GM20431 (cell line): ENCODE measurements around the gene KIF2C.
"Not testable (repeated sequence)": the region's sequence is repeated elsewhere in the genome, so short reads cannot be mapped to it uniquely, and the experiment has no call there.

Experiments used
- in situ Hi-C: fragments of 300-500 bp; cut with MseI, MboI; formaldehyde crosslinking; loops from one replicate; pipeline ENCODE4 v1.15.0; 2020; ENCODE audit warnings: low sequenced_read_pairs; ENCODE audit not compliant: unreplicated experiment

The KIF2C gene

DNA sequence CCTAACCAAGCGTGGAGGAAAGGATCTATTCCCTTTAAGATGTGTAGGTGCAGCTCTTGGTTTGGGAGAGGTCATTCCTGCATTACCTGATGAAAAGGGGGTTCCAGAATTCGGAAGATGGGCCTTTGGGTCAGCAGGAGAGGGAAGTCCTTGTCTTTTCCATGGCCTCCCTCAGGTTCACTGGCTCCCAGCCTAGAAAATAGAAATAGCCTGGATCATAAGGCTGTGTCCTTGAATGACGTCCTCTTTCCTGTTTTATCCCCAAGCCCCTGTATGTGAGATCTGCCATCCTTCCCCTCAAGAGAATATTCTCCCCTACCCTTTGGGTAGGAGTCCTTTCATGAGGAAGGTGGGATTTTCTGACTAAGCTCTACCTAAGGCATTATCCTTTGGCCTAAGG is 21.2 kb downstream of the KIF2C start:
- in situ Hi-C loops = no loop called here

DNA sequence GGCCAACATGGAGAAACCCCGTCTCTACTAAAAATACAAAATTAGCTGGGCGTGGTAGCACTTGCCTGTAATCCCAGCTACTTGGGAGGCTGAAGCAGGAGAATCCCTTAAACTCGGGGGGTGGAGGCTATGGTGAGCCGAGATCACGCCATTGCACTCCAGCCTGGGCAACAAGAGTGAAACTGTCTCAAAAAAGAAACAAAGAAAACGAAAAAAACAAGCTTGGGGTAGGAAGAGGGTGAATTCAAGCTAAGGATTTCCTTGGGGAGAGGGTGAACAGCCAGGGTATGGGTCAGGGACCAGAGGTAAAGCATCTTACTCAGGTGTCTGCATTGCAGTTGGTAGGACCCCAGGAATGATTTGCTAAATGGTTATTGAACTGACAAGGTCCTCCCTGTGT is 26.8 kb downstream of the KIF2C start:
- in situ Hi-C loops = not testable (repeated sequence)

DNA sequence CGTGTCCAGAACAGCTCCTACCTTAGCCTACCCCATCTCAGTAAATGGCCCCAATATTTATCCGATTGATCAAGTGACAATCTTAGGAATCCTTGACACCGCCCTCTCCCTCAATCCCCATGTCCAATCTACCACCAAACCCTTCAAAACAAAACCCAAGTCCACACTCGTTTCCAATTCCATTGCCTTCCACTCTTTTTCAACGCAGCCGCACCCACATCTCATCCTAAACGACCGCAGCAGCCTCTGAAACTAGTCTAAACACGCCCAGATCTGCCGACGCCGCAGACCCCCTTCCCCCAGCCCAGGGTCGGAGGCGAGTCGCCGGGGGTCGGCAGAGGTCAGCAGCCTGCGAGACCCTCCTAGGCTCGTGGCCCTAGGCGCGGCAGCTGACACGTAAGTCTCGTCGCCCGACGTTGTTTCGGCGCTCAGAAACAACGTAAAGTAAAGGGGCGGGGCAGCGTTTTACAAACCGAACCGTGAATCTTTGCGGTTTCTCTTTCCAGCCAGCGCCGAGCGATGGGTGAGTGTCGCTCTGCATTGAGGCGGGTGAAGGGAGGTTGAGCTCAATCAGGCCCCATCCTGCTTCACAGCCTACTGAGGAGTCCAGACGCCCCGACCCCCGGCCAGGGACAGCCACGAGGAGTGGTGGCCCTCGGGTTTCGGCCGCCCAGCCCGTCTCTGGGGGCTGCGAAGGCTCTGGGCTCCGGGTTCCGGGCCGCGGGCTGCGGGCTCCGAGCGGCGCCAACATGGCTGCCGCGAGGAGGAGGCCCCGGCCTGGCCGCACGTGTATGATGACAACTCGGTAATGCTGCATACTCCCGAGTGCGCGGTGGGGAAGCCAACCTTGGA is 35.7 kb downstream of the KIF2C start, which contains the start of gene RPS8:
TSS of gene RPS8 (plus strand) at position 463 of the 852 bp plus-strand sequence. CDS start at position 520, 57 bp downstream.
- in situ Hi-C loops = no loop called here

GRCh38 chr1:44775930-44776729 is 36.5 kb downstream of the KIF2C start:
- in situ Hi-C loops = no loop called here

DNA sequence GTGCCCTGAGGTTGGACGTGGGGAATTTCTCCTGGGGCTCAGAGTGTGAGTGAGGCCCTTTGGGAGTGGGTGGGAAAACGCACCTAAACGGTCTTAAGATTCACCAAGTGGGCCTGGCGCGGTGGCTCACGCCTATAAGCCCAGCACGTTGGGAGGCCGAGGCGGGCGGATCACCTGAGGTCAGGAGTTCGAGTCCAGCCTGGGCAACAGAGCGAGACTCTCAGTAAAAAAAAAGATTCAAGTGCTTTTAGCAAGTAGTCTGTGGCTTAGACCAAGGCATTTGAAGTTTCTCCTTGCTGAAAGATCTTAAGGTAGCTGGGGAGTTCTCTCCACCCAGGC is 37.1 kb downstream of the KIF2C start:
- in situ Hi-C loops = no loop called here

DNA sequence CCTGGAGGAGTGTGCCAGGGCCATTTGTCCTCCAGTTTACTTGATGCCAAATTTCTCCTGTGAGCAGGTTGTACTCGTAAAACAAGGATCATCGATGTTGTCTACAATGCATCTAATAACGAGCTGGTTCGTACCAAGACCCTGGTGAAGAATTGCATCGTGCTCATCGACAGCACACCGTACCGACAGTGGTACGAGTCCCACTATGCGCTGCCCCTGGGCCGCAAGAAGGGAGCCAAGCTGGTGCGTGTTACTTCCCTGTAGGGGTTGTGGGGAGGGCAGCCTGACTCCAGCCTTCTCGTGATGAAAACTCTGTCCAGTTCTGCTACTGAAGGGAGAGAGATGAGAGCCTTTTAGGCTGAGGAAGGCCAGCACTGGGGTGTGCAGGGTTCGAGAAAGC is 37.9 kb downstream of the KIF2C start:
- in situ Hi-C loops = no loop called here

DNA sequence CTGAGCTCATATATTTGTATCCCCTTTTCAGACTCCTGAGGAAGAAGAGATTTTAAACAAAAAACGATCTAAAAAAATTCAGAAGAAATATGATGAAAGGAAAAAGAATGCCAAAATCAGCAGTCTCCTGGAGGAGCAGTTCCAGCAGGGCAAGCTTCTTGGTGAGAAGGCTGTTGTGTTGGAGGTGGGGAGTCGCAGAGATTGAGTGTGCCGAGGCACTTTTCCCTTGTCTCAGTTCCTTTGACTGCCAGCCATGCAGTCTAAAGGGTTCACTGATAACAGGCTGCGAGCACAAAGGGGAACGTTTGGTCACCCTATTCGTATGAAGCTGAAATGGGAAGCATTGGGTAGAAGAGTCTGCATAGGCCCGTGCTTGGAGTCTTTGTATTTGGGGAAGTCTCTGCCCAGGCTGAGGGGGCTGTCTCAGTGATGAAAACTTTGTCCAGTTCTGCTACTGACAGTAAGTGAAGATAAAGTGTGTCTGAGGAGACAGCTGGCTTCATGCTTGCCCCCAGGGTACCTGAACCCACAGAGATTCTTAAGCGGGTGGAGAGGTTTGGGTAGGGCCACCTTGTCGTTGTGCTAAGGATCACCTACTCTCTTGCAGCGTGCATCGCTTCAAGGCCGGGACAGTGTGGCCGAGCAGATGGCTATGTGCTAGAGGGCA is 38.5 kb downstream of the KIF2C start:
- in situ Hi-C loops = no loop called here

DNA sequence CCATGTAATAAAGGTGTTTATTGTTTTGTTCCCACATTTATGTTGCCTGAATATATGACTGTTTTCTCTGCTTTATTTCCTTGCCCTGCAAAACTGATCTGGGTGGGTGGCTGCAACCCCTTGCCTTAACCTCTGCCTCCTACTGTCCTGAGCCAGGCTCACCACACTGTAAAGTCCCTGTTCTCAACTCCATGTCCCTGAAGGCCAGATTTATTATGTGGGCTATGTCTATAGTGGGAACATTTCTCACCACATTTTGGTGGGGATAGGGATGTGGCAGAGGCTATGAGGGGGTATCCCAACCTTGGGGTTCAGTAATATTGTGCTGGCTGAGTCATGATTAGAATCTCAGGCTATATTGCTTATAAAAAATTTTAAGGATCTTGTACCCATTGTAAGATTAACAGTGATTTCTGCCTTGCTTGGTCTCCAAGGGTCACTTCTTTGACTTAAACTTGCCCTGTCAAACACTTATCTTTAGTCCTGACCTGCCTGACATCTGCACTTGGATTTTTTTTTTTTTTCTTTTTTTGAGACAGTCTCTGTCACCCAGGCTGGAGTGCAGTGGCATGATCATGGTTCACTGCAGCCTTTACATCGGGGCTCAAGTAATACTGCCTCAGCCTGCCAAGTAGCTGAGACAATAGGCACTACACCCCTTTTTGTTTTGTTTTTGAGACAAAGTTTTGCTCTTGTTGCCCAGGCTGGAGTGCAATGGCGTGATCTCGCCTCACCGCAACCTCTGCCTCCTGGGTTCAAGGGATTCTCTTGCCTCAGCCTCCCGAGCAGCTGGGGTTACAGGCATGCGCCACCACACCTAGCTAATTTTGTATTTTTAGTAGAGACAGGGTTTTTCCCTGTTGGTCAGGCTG is 39.3 kb downstream of the KIF2C start:
- in situ Hi-C loops = no loop called here

DNA sequence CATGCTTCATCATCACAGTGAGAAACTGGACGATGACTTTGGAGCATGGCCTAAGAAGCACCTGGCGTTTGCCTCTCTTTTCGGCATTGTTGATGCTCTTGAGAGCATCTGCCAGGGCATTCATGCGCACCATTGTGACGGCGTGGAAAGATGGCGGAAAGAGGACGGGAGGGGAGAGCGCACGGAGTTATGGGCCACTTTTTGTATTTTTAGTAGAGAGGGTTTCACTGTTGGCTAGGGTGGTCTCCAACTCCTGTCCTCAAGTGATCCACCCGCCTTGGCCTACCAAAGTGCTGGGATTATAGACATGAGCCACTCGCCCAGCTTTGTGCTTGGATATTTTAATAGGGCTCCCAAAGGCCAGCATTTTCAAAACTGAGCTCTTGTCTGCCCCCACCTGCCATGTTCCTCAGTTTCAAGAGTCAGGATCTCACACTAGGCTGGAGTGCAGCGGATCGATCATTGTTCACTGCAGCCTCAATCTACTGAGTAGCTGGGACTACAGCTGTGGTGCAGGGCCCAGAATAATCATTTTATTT is 41.0 kb downstream of the KIF2C start:
- in situ Hi-C loops = no loop called here

- in situ Hi-C loops = no loop called here
Observed at GRCh38 chr1:44783697-44784093, 44.1 kb downstream of the KIF2C start.

DNA sequence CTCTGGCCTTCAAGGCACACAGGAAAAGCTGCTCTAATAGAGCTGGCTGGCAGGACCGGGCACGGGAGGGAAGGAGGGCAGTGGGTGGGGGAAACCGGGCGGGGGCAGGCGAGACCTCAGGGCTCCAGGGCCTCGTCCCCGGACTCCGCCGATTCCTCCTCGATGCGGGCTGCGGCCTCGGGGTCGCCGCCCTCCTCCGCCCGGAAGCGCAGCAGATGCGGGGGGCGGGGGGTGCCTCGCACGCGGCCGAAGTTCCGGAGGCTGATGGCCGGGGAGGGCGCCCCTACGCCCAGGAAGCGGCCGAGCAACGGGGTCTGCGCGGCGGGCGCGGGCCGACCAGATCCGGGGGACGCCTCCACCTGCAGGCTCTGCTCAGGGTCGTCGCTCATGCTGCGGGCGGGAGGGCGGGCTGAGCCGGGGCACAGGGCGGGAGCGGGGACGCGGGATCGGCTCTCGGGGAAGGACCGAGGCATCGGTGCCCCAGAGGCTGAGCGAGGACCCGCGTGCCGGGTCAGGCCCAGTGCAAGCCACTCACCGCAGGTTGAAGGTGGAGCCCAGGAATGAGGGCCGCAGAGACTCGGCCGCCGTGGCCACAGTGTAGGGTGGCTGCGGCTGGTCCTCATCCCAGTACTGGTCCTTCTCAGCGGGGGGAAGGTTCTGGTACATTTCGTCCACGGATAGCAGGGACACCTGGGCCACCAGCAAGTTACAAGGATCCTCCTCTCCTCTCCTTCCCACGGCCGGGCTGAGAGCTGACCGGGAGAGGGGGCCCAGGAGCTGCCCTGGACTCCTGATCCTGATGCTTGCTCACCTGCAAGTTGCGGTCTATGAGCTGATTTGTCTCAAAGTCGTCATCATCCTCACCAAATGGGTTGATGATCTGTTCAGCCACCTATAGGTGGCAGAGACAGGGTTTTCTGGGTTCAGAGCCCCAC is 44.7 kb downstream of the KIF2C start:
- in situ Hi-C loops = no loop called here

DNA sequence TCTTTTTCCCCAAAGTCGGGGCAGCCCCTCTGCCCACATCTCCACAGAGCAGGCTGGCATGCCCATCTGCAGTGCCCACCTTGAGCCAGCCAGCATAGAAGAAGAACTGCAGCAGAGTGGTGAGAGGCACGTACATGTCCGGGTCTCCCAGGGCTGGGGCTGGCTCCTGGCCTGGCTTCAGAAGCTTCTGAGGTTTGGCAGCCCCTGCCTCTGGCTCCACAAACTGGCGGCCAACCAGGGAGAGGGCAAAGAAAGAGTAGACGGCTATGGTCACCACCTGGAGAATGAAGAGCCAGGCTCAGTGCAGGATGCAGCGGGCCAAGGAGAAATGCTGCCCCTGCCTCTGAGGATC is 45.4 kb downstream of the KIF2C start:
- in situ Hi-C loops = no loop called here

- in situ Hi-C loops = no loop called here
Observed at GRCh38 chr1:44785501-44786137, 46.0 kb downstream of the KIF2C start.

DNA sequence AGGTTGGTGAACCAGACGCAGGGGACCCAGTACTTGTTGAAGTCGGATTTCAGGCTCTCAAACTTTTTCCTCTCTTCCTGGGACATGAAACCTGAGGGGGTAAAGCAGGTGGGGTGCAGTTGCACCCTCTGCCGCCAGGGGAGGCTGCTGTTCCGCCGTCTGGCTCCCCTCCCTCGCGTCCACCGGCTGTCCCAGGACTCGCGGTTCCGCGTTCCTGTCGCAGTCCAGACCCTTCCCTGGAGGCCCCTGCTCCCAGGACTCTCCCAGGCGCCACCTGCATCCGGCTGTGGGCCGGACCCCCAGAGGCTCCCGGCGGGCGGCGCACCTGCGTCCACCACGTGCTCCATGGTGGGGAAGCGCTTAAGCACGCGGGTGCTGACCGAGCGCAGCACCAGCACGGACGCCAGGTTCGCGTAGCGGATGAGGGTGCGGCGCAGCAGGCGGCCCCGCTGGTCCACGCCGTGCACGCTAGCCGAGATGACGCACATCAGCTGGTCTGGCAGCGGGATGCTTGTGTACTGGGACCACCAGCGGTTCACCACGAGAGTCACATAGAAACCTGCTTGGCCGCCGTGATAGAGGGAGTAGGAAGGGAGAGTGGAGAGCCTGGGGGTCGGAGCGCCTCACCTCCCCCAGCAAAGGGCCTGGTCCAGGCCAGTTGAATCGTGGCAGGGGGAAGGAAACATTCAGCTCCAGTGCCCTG is 46.7 kb downstream of the KIF2C start:
- in situ Hi-C loops = no loop called here

DNA sequence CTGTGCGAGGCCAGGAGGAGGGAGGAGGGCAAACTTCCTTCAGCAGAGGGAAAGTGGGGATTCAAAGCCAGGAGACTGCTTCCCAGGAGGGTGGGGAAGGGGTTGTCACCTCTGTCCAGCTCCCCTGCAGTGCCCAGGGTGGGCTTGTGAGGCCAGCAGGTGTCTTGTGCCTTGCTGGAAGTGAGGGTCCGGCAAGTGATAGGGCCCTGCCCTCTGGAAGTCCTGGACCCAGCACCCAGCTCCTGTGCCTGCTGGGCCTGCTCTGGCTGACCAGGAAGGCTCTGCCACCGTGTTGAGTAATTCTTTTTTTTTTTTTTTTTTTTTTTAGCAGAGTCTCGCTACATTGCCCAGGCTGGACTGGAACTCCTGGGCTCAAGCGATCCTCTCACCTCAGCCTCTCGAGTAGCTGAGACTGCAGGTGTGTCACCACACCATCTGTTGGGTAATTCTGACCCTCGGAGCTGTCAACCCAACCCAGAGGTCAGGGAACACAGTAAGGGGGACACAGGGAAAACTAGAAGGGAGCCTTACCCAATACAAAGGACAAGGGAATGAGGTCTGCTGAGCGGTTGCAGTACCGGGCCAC is 47.3 kb downstream of the KIF2C start:
- in situ Hi-C loops = no loop called here

GRCh38 chr1:44787506-44787905 is 47.9 kb downstream of the KIF2C start:
- in situ Hi-C loops = no loop called here

- in situ Hi-C loops = no loop called here
Observed at GRCh38 chr1:44788120-44788860, 48.7 kb downstream of the KIF2C start, which contains the start of gene BEST4. TSS of gene BEST4 (minus strand) at chr1:44788170. CDS start at chr1:44787705, 465 bp downstream.
